ENCODE results near the gene BTBD2. TPM values are rescaled to one million over a fixed set of nuclear protein-coding genes. Genes with fewer than 3 reads are reported as not detected.

BTBD2 gene
- total and polyA plus RNA-seq, 4 donors: 7.4 to 25.1 (median 20.2) TPM

- TF ChIP-seq, protein P1, sequence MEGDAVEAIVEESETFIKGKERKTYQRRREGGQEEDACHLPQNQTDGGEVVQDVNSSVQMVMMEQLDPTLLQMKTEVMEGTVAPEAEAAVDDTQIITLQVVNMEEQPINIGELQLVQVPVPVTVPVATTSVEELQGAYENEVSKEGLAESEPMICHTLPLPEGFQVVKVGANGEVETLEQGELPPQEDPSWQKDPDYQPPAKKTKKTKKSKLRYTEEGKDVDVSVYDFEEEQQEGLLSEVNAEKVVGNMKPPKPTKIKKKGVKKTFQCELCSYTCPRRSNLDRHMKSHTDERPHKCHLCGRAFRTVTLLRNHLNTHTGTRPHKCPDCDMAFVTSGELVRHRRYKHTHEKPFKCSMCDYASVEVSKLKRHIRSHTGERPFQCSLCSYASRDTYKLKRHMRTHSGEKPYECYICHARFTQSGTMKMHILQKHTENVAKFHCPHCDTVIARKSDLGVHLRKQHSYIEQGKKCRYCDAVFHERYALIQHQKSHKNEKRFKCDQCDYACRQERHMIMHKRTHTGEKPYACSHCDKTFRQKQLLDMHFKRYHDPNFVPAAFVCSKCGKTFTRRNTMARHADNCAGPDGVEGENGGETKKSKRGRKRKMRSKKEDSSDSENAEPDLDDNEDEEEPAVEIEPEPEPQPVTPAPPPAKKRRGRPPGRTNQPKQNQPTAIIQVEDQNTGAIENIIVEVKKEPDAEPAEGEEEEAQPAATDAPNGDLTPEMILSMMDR (IDR thresholded peaks at IDR 0.05; ENCODE audit: low read depth, low read length, missing input control): no peak
- no peak for TF ChIP-seq GABPA (IDR thresholded peaks at IDR 0.05 in 1 of 2, conservative IDR thresholded peaks at IDR 0.05 in 1 of 2)
- no peak for TF ChIP-seq EGR1 (IDR thresholded peaks at IDR 0.05; ENCODE audit: low read depth in 2 of 2)
Measured at GRCh38 chr19:1980809-1981181, 34.7 kb downstream of the BTBD2 start (continued).

DNA sequence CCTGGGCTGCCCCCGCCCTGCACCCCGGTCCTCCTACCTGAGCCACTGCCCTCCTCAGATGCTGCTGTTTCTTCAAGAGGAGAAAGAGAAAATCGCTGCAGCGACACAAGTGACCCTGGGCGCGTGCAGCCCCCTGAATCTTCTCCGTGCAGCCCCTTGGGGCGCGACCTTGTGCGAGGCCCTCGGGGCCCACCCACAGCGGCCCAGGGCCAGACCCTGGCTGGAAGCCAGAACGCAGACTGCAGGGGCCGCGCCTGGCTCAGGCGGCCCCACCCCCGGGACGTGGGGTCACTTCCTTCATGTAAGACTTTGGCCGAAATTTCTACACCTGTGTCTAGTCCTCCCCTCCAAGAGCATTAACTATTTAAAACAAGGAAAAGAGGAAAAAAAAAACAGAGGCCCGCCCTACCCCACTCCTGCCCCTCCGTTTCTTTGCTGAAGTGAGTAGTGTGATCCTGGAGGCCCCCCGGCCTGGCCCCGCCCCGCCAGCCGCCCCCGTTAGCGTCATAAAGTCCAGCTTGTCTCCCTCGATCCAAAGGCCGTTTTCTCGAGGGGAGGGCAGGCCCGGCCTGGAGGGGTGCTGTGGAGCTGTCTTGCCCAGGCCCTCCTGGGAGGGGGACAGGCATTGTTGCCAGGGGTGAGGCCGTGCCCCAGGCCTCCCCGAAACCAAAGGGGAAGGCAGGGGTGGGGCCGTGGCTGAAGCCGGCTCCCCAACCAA is 35.3 kb downstream of the BTBD2 start:
- WGBS: 91% methylated on average over 35 of the region's 35 CpGs
- H3K9ac ChIP-seq (ENCODE audit: low read depth in 1 of 2, low read length in 2 of 2): no peak overlapping the region
- no peaks in the 10 kb centered on the region for H3K4me1 ChIP-seq (ENCODE audit: control insufficient read depth in 4 of 4, insufficient read depth in 4 of 4, low read length in 3 of 4)
- TF ChIP-seq RAD21 (IDR thresholded peaks at IDR 0.05) (no peak), TAF1 (conservative IDR thresholded peaks at IDR 0.05) (no peak), YY1 (IDR thresholded peaks at IDR 0.05) (no peak), SP1 (IDR thresholded peaks at IDR 0.05) (no peak), EGR1 (IDR thresholded peaks at IDR 0.05; ENCODE audit: low read depth in 2 of 2) (no peak), GABPA (IDR thresholded peaks at IDR 0.05 in 1 of 2, conservative IDR thresholded peaks at IDR 0.05 in 1 of 2) (no peak), JUND (IDR thresholded peaks at IDR 0.05) (no peak), HNF4G (IDR thresholded peaks at IDR 0.05) (no peak), RXRA (IDR thresholded peaks at IDR 0.05) (no peak), HNF4A (conservative IDR thresholded peaks at IDR 0.05) (no peak)
- TF ChIP-seq, protein P1 (IDR thresholded peaks at IDR 0.05; ENCODE audit: low read depth, low read length, missing input control): no peak
- TF ChIP-seq, protein P2, sequence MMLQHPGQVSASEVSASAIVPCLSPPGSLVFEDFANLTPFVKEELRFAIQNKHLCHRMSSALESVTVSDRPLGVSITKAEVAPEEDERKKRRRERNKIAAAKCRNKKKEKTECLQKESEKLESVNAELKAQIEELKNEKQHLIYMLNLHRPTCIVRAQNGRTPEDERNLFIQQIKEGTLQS (IDR thresholded peaks at IDR 0.05): no peak
- no peaks in the 10 kb centered on the region for H3K27me3 ChIP-seq (ENCODE audit: control insufficient read depth in 4 of 4, insufficient read depth in 4 of 4, low read length in 3 of 4)
- no peaks in the 10 kb centered on the region for H3K9me3 ChIP-seq (ENCODE audit: control insufficient read depth in 4 of 4, low read length in 3 of 4)
- no peak for DNase-seq (ENCODE audit: low spot score)
- H3K36me3 ChIP-seq (ENCODE audit: control insufficient read depth in 4 of 4, insufficient read depth in 3 of 4, low read depth in 1 of 4, low read length in 3 of 4): peaks cover 7 to 46% (median 21%) of the 10 kb centered on the region in 4 donors
- no peak overlapping the region for H3K27ac ChIP-seq (ENCODE audit: low read depth in 1 of 2, low read length in 2 of 2)
- no peak overlapping the region for H3K4me3 ChIP-seq (ENCODE audit: low read depth in 1 of 3, low read length in 3 of 3)

DNA sequence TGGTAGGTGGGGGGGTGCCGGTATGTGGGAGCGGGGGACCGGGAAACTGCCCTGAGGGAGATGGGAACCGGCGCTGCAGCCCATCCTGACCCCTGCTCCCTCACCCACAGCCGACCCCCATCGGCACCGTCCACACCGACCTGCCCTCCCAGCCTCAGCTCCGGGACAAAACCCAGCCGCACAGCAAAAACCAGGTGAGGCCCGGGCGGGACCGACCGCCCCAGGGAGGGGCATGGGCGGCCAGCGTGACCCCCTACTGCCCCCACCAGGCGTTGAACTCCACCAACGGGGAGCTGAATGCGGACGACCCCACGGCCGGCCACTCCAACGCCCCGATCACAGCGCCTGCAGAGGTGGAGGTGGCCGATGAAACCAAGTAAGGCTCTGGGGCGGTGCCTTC is 35.9 kb downstream of the BTBD2 start:
- no peaks in the 10 kb centered on the region for H3K9me3 ChIP-seq (ENCODE audit: control insufficient read depth in 4 of 4, low read length in 3 of 4)
- no peaks in the 10 kb centered on the region for H3K27me3 ChIP-seq (ENCODE audit: control insufficient read depth in 4 of 4, insufficient read depth in 4 of 4, low read length in 3 of 4)
- peaks cover 5 to 44% (median 21%) of the 10 kb centered on the region in 4 donors for H3K36me3 ChIP-seq (ENCODE audit: control insufficient read depth in 4 of 4, insufficient read depth in 3 of 4, low read depth in 1 of 4, low read length in 3 of 4)
- DNase-seq (ENCODE audit: low spot score): no peak
- no peaks in the 10 kb centered on the region for H3K4me1 ChIP-seq (ENCODE audit: control insufficient read depth in 4 of 4, insufficient read depth in 4 of 4, low read length in 3 of 4)
- WGBS: 96% methylated on average over 28 of the region's 28 CpGs
- no peak overlapping the region for H3K4me3 ChIP-seq (ENCODE audit: low read depth in 1 of 3, low read length in 3 of 3)
- no peak overlapping the region for H3K9ac ChIP-seq (ENCODE audit: low read depth in 1 of 2, low read length in 2 of 2)
- no peak overlapping the region for H3K27ac ChIP-seq (ENCODE audit: low read depth in 1 of 2, low read length in 2 of 2)
- TF ChIP-seq NR2F2 (IDR thresholded peaks at IDR 0.05) (no peak), EGR1 (IDR thresholded peaks at IDR 0.05; ENCODE audit: low read depth in 2 of 2) (no peak), GABPA (IDR thresholded peaks at IDR 0.05 in 1 of 2, conservative IDR thresholded peaks at IDR 0.05 in 1 of 2) (no peak), YY1 (IDR thresholded peaks at IDR 0.05) (no peak), RXRA (IDR thresholded peaks at IDR 0.05) (no peak), SP1 (IDR thresholded peaks at IDR 0.05) (no peak), HNF4G (IDR thresholded peaks at IDR 0.05) (no peak), HNF4A (conservative IDR thresholded peaks at IDR 0.05) (no peak)
- TF ChIP-seq, protein P3, sequence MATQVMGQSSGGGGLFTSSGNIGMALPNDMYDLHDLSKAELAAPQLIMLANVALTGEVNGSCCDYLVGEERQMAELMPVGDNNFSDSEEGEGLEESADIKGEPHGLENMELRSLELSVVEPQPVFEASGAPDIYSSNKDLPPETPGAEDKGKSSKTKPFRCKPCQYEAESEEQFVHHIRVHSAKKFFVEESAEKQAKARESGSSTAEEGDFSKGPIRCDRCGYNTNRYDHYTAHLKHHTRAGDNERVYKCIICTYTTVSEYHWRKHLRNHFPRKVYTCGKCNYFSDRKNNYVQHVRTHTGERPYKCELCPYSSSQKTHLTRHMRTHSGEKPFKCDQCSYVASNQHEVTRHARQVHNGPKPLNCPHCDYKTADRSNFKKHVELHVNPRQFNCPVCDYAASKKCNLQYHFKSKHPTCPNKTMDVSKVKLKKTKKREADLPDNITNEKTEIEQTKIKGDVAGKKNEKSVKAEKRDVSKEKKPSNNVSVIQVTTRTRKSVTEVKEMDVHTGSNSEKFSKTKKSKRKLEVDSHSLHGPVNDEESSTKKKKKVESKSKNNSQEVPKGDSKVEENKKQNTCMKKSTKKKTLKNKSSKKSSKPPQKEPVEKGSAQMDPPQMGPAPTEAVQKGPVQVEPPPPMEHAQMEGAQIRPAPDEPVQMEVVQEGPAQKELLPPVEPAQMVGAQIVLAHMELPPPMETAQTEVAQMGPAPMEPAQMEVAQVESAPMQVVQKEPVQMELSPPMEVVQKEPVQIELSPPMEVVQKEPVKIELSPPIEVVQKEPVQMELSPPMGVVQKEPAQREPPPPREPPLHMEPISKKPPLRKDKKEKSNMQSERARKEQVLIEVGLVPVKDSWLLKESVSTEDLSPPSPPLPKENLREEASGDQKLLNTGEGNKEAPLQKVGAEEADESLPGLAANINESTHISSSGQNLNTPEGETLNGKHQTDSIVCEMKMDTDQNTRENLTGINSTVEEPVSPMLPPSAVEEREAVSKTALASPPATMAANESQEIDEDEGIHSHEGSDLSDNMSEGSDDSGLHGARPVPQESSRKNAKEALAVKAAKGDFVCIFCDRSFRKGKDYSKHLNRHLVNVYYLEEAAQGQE (IDR thresholded peaks at IDR 0.05): no peak
- TF ChIP-seq, protein P4, sequence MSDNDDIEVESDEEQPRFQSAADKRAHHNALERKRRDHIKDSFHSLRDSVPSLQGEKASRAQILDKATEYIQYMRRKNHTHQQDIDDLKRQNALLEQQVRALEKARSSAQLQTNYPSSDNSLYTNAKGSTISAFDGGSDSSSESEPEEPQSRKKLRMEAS (IDR thresholded peaks at IDR 0.05): no peak
- TF ChIP-seq, protein P5, sequence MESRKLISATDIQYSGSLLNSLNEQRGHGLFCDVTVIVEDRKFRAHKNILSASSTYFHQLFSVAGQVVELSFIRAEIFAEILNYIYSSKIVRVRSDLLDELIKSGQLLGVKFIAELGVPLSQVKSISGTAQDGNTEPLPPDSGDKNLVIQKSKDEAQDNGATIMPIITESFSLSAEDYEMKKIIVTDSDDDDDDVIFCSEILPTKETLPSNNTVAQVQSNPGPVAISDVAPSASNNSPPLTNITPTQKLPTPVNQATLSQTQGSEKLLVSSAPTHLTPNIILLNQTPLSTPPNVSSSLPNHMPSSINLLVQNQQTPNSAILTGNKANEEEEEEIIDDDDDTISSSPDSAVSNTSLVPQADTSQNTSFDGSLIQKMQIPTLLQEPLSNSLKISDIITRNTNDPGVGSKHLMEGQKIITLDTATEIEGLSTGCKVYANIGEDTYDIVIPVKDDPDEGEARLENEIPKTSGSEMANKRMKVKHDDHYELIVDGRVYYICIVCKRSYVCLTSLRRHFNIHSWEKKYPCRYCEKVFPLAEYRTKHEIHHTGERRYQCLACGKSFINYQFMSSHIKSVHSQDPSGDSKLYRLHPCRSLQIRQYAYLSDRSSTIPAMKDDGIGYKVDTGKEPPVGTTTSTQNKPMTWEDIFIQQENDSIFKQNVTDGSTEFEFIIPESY (IDR thresholded peaks at IDR 0.05): no peak

All from liver (tissue), 9 donors.